HG03457 (cell line): Measurements from ENCODE around the gene MLN.
"Not testable (repeated sequence)": the region's sequence is repeated elsewhere in the genome, so short reads cannot be mapped to it uniquely, and the experiment has no call there.

ENCODE experiments used
- ATAC-seq: cut with Tn5 transposase; IDR thresholded peaks from one replicate; pipeline ENCODE4 v1.9.1; 2021; ENCODE audit warnings: moderate number of reproducible peaks; ENCODE audit not compliant: unreplicated experiment

Gene MLN

DNA sequence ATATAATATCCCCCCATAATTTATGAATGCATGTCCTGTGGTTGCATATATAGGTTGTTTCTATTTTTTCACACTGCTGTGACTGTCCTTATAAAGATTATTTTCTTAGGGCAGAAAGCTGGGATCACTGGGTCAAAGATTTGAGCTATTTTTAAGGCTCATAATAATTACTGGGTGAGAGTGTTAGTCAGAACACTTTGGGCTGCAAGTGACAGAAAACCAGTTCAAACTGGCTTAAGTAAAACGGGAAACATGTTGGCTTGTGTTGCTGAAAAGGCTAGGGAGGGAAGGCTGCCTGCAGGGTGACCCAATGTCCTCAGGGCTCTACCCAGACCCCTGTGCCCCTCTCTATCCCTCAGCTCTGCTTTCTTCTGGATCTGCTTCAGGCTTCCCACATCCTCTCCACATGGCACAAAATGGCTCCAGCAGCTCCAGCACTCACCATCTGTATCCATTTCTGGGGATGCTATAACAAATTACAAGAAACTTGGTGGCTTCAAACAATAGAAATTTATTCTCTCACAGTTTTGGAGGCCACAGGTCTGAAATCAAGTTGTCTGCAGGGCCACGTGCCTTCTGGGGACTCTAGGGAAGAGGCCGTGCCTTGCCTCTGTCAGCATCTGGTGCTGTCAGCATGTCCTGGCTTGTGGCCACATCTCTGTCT is 33.1 kb upstream of the MLN start:
- ATAC-seq = no peak

DNA sequence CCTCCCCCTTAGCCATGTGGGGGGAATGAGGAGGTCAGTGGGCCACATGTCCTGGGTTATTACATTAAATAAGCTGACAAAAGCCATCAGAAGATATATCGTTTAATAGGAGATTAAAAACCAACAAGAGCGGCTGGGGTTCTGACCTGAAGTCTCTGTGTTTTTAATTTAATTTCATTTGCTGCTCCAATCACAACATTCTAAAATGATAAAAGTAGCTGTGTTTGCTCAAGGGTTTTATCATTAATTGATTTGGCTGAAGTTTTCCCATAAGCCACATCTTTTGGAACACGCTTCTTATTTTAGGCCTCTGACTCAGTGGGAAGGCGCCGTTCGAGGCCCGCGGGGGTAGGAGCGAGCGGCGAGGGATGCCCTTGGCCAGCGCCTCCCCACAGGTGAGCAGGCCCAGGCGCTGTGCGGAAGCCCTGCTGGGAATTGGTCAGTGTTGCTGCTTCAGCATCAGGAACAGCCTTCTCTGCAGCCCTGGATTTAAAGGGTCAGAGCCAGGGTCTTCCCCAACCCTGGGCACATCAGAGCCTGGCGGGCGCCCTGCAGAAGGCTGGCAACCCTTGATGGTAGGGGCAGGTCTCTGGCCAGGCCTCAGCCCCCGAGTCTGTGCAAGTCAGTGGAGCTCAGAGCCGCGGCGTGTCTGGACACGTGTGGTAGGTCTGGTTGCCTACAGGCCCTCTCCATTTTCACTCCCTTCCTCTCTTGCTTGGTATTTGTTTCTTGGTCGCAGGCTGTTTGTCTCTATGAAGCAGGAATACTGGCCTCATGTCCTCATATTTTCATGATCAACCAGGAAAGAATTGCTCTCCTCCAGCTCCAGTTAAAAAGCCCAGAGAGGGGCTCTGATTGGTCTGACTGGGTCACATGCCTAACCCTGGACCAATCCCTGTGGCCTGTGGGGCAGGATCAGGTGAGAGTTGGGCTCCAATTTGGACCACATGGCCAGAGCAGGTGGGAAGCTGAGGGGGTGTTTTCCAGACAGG is 30.9 kb upstream of the MLN start:
- ATAC-seq = no peak

- no peak for ATAC-seq
Measured at GRCh38 chr6:33833599-33833998, 29.8 kb upstream of the MLN start.

- ATAC-seq = not testable (repeated sequence)
Measured at GRCh38 chr6:33832831-33833230, 29.0 kb upstream of the MLN start.

DNA sequence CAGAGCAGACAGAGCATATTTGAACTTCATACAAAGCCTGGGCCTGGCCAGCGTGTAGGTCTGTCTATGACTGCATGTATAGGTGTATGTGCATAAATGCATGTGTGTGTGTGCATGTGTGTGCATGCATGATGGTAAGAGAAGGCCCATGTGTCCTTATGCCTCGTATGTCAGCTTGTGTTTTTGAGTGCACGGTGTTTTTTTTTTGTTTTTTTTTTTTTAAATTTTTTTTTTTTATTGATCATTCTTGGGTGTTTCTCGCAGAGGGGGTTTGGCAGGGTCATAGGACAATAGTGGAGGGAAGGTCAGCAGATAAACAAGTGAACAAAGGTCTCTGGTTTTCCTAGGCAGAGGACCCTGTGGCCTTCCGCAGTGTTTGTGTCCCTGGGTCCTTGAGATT is 27.9 kb upstream of the MLN start:
- not testable (repeated sequence) for ATAC-seq

DNA sequence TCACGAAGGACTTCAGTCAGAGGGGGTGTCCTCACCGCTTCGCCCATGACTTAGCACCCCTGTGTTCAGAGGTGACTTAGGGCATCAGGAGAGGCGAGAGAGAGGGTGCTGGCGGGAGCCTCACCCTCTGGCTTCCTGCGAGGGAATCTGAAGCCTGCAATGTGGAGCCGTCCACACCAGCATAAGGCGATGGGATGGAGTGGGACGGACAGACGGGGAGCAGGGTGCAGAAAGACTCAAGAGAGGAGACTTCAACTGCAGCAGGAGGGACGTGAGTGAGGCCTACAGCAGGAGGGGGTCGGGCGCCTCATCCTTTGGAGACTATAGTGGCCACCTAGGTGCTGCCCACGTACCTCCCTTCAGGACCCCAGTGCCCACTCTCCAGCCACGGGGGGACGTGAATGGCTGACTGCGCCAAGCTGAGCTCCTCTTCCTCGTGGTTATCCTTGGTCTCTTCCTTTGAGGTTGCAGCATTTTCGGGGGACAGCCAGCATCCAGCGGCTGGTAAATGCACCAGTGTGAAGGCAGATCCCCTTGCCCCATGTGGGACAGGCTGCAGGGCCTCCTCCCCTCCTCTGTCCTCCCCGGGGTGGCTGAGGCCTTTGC is 26.9 kb upstream of the MLN start:
- no peak for ATAC-seq

GRCh38 chr6:33828764-33829731 is 25.2 kb upstream of the MLN start:
- no peak for ATAC-seq

DNA sequence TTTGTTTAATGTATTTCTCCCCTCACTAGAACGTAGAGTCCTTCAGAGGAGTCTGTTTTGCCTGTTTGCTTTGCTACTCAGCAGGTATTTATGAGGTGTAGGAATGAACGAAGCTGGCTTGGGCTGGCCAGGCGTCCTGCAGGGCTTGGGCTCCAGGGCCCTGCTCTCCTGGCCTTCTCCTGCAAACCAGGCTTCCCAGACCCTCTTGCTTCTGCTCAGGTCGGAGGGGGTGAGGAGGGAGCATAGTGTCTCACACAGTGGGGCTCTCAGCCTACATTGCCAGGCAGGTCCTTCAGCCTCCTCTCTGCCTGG is 24.6 kb upstream of the MLN start:
- ATAC-seq = no peak

- no peak for ATAC-seq
Measured at GRCh38 chr6:33827546-33828451, 24.0 kb upstream of the MLN start.

DNA sequence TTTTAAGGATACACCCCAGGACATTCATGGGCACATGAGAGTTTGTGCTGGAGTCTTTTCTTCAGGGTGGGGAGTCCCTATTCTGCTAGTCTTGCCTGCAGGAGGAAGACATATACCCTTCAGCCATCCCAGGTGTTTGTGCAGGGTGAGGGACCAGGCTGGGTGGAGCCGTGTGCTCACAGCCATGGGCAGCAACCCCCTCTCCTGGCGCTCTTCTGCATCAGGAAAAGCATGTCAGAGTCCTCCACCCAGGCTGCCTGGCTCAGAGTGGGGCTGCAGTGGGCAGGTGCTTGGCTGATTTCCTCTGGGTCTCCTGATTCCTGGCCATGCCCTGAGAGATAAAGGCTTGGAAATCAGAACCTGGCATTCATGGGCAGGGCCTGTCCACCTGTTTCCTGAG is 22.7 kb upstream of the MLN start:
- no peak for ATAC-seq

GRCh38 chr6:33824461-33825154 is 20.8 kb upstream of the MLN start:
- no peak for ATAC-seq

DNA sequence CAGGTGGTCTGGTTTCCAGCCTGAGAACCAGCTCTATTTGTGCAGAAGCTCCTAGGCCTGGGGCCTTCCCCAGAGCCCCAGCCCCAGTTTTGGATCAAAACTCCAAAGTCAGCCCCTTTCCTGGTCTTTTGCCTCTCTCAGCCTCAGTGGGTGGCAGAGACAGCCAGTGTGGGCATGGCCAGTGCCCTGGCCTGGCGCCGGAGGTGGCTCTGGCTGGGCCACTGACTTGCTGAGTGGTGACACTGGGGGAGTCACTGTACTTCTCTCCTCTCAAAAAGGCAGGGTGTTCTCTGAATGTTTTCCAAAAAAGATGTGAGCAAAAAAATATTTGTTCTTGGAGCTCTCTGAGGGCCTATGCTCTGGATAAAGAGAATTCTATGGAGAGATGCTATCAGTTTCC is 20.0 kb upstream of the MLN start:
- no peak for ATAC-seq

DNA sequence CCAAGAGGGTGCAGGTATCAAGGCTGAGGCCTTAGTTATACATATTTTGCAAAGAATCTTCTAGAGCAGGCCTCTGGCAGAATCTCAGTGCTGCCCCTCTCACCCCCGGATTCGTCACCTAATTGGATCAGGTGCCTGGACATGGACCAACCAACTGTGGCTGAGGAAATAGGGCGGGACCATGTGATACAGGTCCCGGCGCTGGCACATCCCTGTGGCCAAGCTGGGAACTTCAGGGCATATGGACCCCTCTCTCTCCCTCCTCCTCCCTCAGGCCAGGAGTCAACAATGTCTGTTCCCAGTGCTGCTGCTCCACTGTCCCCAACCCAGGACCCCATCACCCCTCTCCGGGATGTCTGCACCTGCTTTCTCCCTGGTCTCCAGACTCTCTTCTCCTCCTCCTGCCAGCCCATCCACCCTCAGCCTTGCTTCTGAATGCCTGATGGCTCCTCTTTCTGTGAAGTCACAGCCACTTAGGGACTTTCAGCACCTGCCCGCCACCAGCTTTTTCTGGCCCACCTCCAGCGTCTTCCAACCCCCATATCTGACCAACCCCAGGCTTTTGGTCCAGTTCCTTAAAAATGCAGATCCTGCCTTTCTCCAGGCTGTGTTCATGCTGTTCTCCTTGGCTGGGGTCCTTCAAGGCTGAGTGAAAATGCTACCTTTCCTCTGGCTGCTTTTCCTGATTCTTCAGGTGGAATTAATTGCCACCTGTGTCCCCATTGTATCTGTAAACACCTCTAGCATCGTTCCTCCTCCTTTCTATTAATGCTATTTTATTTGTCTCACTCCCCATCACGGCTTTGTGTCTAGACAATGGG is 19.0 kb upstream of the MLN start:
- ATAC-seq = no peak

GRCh38 chr6:33820784-33821520 is 17.1 kb upstream of the MLN start:
- ATAC-seq = no peak

DNA sequence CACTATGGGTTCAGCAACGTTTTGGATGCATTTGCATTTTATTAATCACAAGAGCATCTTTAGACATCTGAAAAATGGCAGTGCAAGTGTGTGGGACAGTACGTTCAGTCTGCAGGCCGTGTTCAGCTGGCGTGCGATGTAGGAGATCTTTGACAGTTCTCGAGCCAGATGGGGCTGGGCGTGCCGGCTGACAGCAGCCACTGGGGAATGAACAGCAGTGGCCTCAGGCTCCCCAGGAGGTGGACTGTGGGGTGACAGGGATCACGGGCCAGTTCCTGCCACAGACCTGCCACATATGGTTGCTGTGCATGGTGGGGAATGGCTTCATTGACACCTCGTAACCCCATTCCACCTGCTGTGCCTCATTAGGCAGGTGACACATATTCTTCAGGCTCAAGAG is 16.4 kb upstream of the MLN start:
- ATAC-seq = no peak

DNA sequence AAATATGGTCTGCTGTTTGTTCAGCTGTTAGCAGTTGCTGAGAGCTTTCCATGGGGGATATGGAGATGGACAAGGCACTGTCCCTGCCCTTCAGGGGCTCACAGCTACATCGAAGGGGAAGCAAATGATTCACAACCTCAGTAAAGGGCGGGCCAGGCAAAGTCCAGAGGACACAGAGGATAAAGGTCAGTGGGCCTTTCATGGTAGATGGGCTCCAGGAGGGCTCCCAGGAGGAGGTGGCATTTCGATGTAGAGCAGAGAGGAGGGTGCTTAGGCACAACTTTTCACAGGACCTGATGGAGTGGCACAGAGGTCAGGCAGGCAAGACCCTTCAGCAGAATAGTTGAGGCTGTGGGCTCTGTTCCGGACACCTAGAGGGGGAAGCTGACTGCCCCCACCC is 15.2 kb upstream of the MLN start:
- no peak for ATAC-seq

DNA sequence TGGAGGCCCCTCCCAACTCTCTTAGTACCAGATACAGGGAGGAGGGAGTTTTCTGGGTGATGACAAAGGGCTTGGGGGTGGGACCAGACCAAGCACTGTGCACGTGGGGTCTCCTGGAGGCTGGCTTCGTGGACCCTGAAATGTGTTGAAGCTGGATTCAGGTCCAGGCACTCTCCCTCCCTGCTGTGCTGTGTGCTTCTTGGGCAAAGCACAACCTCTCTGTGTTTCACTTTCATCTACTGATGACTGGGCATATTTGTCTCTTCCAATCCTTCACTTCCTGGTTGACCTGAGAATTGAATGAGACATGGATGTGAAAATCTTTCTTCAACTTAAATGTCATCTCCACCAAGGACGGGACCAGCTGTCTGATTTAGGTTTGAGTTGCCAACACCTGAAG is 14.5 kb upstream of the MLN start:
- no peak for ATAC-seq

DNA sequence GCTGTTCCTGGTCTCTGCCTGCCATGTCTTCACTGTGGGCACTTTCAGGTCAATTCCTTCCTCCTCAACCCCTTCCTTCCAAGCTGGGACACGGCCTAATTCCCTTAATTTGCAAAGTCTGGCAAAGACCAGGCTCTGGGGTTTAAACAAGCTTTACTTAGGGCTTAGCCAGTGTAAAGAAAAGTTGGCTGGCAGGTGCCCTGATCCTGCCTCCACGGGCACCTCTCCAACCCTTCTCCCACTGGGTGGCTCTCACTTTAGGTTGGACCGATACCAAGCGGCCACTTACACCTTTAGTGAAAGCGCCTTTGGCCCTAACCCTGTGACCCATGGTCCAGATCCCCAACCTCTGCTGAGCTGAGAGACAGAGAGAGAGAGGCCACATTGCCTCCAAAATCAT is 13.7 kb upstream of the MLN start:
- ATAC-seq = no peak
